OCI-LY1 (cell line): Measurements from ENCODE around the gene TMEM44.

Source experiments
- H2AFZ ChIP-seq: fragments of 200-600 bp; sonication (generic), shearing (Covaris generic); 2 replicates; pipeline ENCODE4 v1.6.0; 2014; ENCODE audit warnings: antibody characterized with exemption, mild to moderate bottlenecking, low read length
- H3F3A ChIP-seq: fragments of 200-600 bp; sonication (generic), shearing (Covaris generic); 2 replicates; pipeline ENCODE4 v1.6.0; 2014; ENCODE audit warnings: mild to moderate bottlenecking, antibody characterized with exemption, low read length, moderate library complexity; ENCODE audit not compliant: insufficient read depth
- H3K27ac ChIP-seq: fragments of 200-600 bp; sonication (generic); 2 replicates; pipeline ENCODE4 v1.5.1; 2014; ENCODE audit warnings: low read length, mixed run types, mild to moderate bottlenecking, low read depth; ENCODE audit not compliant: poor library complexity, severe bottlenecking
- H3K27me3 ChIP-seq: fragments of 200-600 bp; sonication (generic); 2 replicates; pipeline ENCODE4 v1.6.0; 2014; ENCODE audit warnings: antibody characterized with exemption, mild to moderate bottlenecking, low read length, moderate library complexity; ENCODE audit not compliant: insufficient read depth
- H3K36me3 ChIP-seq: fragments of 200-600 bp; sonication (generic); 2 replicates; pipeline ENCODE4 v1.6.1; 2014; ENCODE audit warnings: mild to moderate bottlenecking, antibody characterized with exemption, low read length, moderate library complexity, mixed read lengths; ENCODE audit not compliant: insufficient read depth
- H3K4me1 ChIP-seq: fragments of 200-600 bp; sonication (generic); 2 replicates; pipeline ENCODE4 v1.5.1; 2014; ENCODE audit warnings: mild to moderate bottlenecking, low read length, moderate library complexity; ENCODE audit not compliant: insufficient read depth, severe bottlenecking
- H3K4me2 ChIP-seq: fragments of 200-600 bp; sonication (generic), shearing (Covaris generic); 2 replicates; pipeline ENCODE4 v1.6.1; 2014; ENCODE audit warnings: low read length
- H3K4me3 ChIP-seq: fragments of 200-600 bp; sonication (generic); 2 replicates; pipeline ENCODE4 v1.5.1; 2014; ENCODE audit warnings: low read length, low read depth, mild to moderate bottlenecking, mixed read lengths; ENCODE audit not compliant: poor library complexity, severe bottlenecking
- H3K79me2 ChIP-seq: fragments of 200-600 bp; shearing (Covaris generic); 2 replicates; pipeline ENCODE4 v1.6.1; 2016; ENCODE audit warnings: mixed run types, low read length, mixed read lengths; ENCODE audit not compliant: insufficient read depth
- H3K9ac ChIP-seq: fragments of 200-600 bp; sonication (generic), shearing (Covaris generic); 2 replicates; pipeline ENCODE4 v1.6.1; 2014; ENCODE audit warnings: mild to moderate bottlenecking, low read length, mixed read lengths
- H3K9me2 ChIP-seq: fragments of 200-600 bp; sonication (generic), shearing (Covaris generic); 2 replicates; pipeline ENCODE4 v1.6.1; 2014; ENCODE audit warnings: low read depth, mild to moderate bottlenecking, low read length, mixed read lengths
- H3K9me3 ChIP-seq: fragments of 200-600 bp; shearing (Covaris generic); 2 replicates; pipeline ENCODE4 v1.6.1; 2014; ENCODE audit warnings: low read length, mixed read lengths
- H4K20me1 ChIP-seq: fragments of 200-600 bp; sonication (generic), shearing (Covaris generic); 2 replicates; pipeline ENCODE4 v1.6.0; 2016; ENCODE audit warnings: mild to moderate bottlenecking, low read length; ENCODE audit not compliant: insufficient read depth
- EZH2 ChIP-seq: fragments of 200-600 bp; sonication (generic), shearing (Covaris generic); IDR thresholded peaks from 2 replicates; pipeline ENCODE4 v1.8.0; 2017; ENCODE audit warnings: borderline replicate concordance, mixed run types, mild to moderate bottlenecking, antibody characterized with exemption, low read length, moderate library complexity, mixed read lengths
- TF ChIP-seq, protein P1 (sequence below): fragments of 200-600 bp; sonication (generic), shearing (Covaris generic); IDR thresholded peaks from 2 replicates; pipeline ENCODE4 v1.5.1; 2017; ENCODE audit warnings: mild to moderate bottlenecking, antibody characterized with exemption, low read length, moderate library complexity, mixed read lengths

TMEM44 gene

DNA sequence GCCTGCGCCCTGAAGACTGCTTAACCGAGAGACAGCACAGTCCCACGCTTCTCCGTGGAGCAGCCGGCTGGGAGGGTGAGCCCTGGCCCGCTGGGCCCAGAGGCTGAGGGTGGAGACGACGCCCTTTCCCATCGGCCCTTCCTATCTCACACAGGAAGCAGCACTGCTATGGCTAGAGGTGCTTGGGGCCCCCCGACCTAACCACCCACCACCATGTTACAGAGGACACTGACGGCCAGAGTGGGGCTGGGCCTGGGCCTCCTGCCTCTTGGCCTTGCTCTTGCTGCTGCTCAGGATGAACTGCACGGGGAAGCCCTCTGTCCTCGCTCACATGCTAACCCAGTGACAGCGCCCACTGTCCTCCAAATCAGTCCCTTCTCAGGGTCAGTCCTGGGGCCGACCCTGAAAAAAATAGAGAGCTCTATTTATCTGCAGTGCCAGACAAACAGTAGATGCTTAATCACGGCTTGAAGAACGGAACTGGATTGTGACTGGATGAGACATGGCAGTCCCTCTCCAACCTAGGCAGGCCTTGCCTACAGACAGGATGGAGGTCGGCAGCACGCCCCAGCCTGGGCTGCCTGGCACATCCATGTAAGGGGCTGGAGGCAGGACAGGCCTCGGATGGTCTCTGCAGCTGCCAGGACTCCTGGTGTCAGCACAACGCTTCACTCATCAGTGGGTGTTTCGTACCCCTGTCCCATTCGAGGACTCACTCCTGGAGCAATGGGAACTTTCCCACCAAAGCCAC, 14.2 kb downstream of the TMEM44 start:
- no peaks in the 10 kb centered on the region for H3F3A ChIP-seq
- TF ChIP-seq EZH2 = no peak
- TF ChIP-seq, protein P1, sequence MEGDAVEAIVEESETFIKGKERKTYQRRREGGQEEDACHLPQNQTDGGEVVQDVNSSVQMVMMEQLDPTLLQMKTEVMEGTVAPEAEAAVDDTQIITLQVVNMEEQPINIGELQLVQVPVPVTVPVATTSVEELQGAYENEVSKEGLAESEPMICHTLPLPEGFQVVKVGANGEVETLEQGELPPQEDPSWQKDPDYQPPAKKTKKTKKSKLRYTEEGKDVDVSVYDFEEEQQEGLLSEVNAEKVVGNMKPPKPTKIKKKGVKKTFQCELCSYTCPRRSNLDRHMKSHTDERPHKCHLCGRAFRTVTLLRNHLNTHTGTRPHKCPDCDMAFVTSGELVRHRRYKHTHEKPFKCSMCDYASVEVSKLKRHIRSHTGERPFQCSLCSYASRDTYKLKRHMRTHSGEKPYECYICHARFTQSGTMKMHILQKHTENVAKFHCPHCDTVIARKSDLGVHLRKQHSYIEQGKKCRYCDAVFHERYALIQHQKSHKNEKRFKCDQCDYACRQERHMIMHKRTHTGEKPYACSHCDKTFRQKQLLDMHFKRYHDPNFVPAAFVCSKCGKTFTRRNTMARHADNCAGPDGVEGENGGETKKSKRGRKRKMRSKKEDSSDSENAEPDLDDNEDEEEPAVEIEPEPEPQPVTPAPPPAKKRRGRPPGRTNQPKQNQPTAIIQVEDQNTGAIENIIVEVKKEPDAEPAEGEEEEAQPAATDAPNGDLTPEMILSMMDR = no peak

DNA sequence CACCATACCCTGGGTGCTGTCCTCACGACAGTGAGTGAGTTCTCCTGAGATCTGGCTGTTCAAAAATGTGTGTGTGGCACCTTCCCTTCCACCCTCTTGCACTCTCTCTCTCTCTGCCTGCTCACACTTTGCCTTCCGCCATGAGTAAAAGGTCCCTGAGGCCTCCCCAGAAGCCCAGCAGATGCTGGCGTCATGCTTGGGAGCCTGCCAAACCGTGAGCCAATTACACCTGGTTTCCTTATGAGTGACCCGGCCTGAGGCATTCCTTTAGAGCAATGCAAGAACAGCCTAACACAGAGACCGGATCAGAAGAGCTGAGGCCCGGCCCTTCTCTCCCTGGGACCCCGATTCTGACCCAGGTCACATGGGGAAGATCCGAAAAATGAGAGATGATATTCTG, 15.4 kb downstream of the TMEM44 start:
- no peaks in the 10 kb centered on the region for H3K79me2 ChIP-seq
- H3K27me3 ChIP-seq = no peaks in the 10 kb centered on the region
- H3K9me2 ChIP-seq = no peaks in the 10 kb centered on the region
- H3K36me3 ChIP-seq = peaks cover 8% of the 10 kb centered on the region; the same call in 1 of the 2 replicates
- H3K27ac ChIP-seq = no peak overlapping the region
- H3K4me1 ChIP-seq = peaks cover 10% of the 10 kb centered on the region
- H3K4me3 ChIP-seq = no peak overlapping the region
- no peaks in the 10 kb centered on the region for H4K20me1 ChIP-seq
- H2AFZ ChIP-seq = no peak overlapping the region
- TF ChIP-seq, protein P1 = no peak
- TF ChIP-seq EZH2 = no peak
- no peak overlapping the region for H3K9ac ChIP-seq
- H3F3A ChIP-seq = no peaks in the 10 kb centered on the region
- H3K4me2 ChIP-seq = no peak overlapping the region
- no peaks in the 10 kb centered on the region for H3K9me3 ChIP-seq

More for the DNA sequence above, 14.2 kb downstream of the TMEM44 start:
- no peak overlapping the region for H3K4me3 ChIP-seq
- no peaks in the 10 kb centered on the region for H3K79me2 ChIP-seq
- H3K4me1 ChIP-seq = peaks cover 10% of the 10 kb centered on the region
- H3K9me2 ChIP-seq = no peaks in the 10 kb centered on the region
- no peak overlapping the region for H2AFZ ChIP-seq
- H3K4me2 ChIP-seq = no peak overlapping the region
- H3K27me3 ChIP-seq = no peaks in the 10 kb centered on the region
- no peaks in the 10 kb centered on the region for H4K20me1 ChIP-seq
- H3K9ac ChIP-seq = no peak overlapping the region
- H3K36me3 ChIP-seq = peaks cover 6% of the 10 kb centered on the region; the same call in 1 of the 2 replicates
- no peak overlapping the region for H3K27ac ChIP-seq
- H3K9me3 ChIP-seq = no peaks in the 10 kb centered on the region

DNA sequence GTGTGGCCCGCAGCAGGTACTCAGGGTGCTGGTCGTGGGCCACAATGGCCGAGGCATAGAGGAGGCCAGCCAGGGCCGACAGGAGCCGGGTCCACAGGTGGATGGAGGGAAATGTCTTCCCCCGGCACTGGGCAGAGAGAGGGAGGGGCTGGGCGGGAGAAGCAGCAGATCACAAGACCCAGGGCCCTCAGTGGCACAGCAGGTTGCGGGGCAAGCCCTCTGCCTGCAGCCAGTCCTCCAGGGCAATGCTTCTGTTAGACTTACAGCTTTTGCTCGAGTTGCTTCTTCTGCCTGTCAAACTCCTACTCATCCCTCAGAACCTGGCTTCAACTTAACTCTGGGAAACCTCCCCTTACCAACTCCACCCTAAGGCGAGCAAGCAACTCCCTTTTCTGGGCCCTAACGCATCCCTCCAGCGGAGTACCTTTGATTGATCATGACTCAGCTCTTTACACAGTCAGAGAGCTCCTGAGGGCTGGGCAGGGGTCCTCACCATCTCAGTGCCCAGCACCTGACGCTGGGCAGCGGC, 16.0 kb downstream of the TMEM44 start:
- peaks cover 8% of the 10 kb centered on the region; the same call in 1 of the 2 replicates for H3K36me3 ChIP-seq
- no peak overlapping the region for H3K4me3 ChIP-seq
- H3K9me2 ChIP-seq = no peaks in the 10 kb centered on the region
- TF ChIP-seq EZH2 = no peak
- TF ChIP-seq, protein P1 = no peak
- no peak overlapping the region for H3K27ac ChIP-seq
- no peaks in the 10 kb centered on the region for H3K79me2 ChIP-seq
- no peaks in the 10 kb centered on the region for H3K9me3 ChIP-seq
- no peak overlapping the region for H3K4me2 ChIP-seq
- H2AFZ ChIP-seq = no peak overlapping the region
- no peak overlapping the region for H3K9ac ChIP-seq
- H3K27me3 ChIP-seq = no peaks in the 10 kb centered on the region
- H3K4me1 ChIP-seq = peaks cover 10% of the 10 kb centered on the region
- H4K20me1 ChIP-seq = no peaks in the 10 kb centered on the region
- H3F3A ChIP-seq = no peaks in the 10 kb centered on the region
